ENCODE measurements around the gene POLG2. TPM values are rescaled to one million over a fixed set of nuclear protein-coding genes. Genes with fewer than 3 reads are reported as not detected.
"Not testable (repeated sequence)": the region's sequence is repeated elsewhere in the genome, so short reads cannot be mapped to it uniquely, and the experiment has no call there.

The POLG2 gene
- total RNA-seq, 1 experiment from 2014 or later: 28.9 TPM

DNA sequence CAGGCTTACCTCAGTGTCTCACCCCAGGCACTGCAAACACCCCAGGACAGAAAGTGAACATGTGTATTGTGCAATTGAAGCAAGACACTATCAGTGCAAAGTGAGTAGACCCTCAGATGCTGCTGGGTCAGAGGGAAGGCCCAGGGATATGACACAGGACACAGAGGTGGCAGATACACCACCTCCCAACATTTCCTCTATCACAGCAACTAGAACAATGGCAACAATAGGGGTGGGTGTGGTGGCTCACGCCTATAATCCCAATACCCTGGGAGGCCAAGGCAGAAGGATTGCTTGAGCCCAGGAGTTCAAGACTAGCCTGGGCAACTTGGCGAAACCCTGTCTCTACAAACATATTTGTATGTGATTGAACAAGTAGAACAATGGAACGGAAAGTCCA, 25.4 kb downstream of the POLG2 start:
- no peak overlapping the region for H3K4me3 ChIP-seq (ENCODE audit: low read depth, low read length)
- TF ChIP-seq CTCF (IDR thresholded peaks at IDR 0.05; ENCODE audit: insufficient read depth in 1 of 2, low read depth in 1 of 2, low read length in 1 of 2, severe bottlenecking in 1 of 2, unreplicated experiment in 1 of 2): no peak
- H3K27me3 ChIP-seq (replicated peaks; ENCODE audit: control insufficient read depth, insufficient read depth, low read length): no peaks in the 10 kb centered on the region
- intact Hi-C loops (cut with micrococcal nuclease; ENCODE audit: unreplicated experiment): no loop called here
- no peaks in the 10 kb centered on the region for H3K9me3 Mint-ChIP-seq (ENCODE audit: unreplicated experiment)
- ChIA-PET CTCF (no interaction called here), POLR2A (no interaction called here)
- no peaks in the 10 kb centered on the region for H3K4me1 Mint-ChIP-seq (ENCODE audit: low read depth, unreplicated experiment)
- BruUV-seq (replicated peaks): no TSS peak
- H3K36me3 ChIP-seq (ENCODE audit: control insufficient read depth, insufficient read depth, low read length): no peaks in the 10 kb centered on the region
- no peaks in the 10 kb centered on the region for H3K27me3 Mint-ChIP-seq (ENCODE audit: insufficient read depth, unreplicated experiment)
- no peak overlapping the region for H3K27ac Mint-ChIP-seq (ENCODE audit: unreplicated experiment)
- no peaks in the 10 kb centered on the region for H3K36me3 Mint-ChIP-seq (ENCODE audit: insufficient read depth, unreplicated experiment)
- no peaks in the 10 kb centered on the region for H3K9me3 ChIP-seq
- H3K4me3 Mint-ChIP-seq (ENCODE audit: unreplicated experiment): no peak overlapping the region
- no peak for DNase-seq
- H3K4me1 ChIP-seq: 0 out of 2 replicates have a peak, but pooled peaks cover 1% of the 10 kb centered on the region

DNA sequence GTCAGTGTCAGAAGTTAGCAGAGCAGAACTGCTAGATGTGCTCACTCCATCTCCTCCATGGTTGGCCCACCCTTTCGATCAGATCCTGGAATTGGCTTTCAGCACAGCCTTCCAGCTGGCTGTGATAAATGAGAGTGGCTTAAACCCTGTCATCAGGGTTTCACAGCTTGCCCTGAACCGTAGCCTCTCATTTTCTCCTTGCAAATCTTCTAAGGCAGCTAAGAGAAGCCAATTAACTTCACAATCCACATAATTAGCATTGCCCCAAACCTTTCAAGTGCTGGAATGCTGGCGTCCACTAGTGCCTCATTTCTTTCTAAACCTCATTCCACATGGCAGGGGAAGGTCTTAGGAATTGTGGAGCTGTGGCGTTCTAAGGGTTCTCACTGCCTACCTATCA, 26.2 kb downstream of the POLG2 start:
- no peaks in the 10 kb centered on the region for H3K27me3 Mint-ChIP-seq (ENCODE audit: insufficient read depth, unreplicated experiment)
- no peaks in the 10 kb centered on the region for H3K36me3 Mint-ChIP-seq (ENCODE audit: insufficient read depth, unreplicated experiment)
- TF ChIP-seq CTCF (IDR thresholded peaks at IDR 0.05; ENCODE audit: insufficient read depth in 1 of 2, low read depth in 1 of 2, low read length in 1 of 2, severe bottlenecking in 1 of 2, unreplicated experiment in 1 of 2): no peak
- no peak overlapping the region for H3K4me3 Mint-ChIP-seq (ENCODE audit: unreplicated experiment)
- DNase-seq: no peak
- Histone ChIP-seq H3K36me3 (ENCODE audit: control insufficient read depth, insufficient read depth, low read length) (no peaks in the 10 kb centered on the region), H3K4me3 (ENCODE audit: low read depth, low read length) (no peak overlapping the region), H3K9me3 (no peaks in the 10 kb centered on the region), H3K4me1 (0 out of 2 replicates have a peak, but pooled peaks cover 9% of the 10 kb centered on the region), H3K27me3 (replicated peaks; ENCODE audit: control insufficient read depth, insufficient read depth, low read length) (no peaks in the 10 kb centered on the region)
- no peaks in the 10 kb centered on the region for H3K4me1 Mint-ChIP-seq (ENCODE audit: low read depth, unreplicated experiment)
- no peaks in the 10 kb centered on the region for H3K9me3 Mint-ChIP-seq (ENCODE audit: unreplicated experiment)
- H3K27ac Mint-ChIP-seq (ENCODE audit: unreplicated experiment): no peak overlapping the region
- BruUV-seq (replicated peaks): no TSS peak
- ChIA-PET CTCF (no interaction called here), POLR2A (no interaction called here)
- intact Hi-C loops (cut with micrococcal nuclease; ENCODE audit: unreplicated experiment): no loop called here

- CTCF ChIA-PET; H3K36me3 ChIP-seq (ENCODE audit: control insufficient read depth, insufficient read depth, low read length); BruUV-seq (replicated peaks); H3K27ac Mint-ChIP-seq (ENCODE audit: unreplicated experiment); H3K36me3 Mint-ChIP-seq (ENCODE audit: insufficient read depth, unreplicated experiment); DNase-seq; POLR2A ChIA-PET; H3K4me1 ChIP-seq; H3K4me1 Mint-ChIP-seq (ENCODE audit: low read depth, unreplicated experiment); H3K27me3 Mint-ChIP-seq (ENCODE audit: insufficient read depth, unreplicated experiment); intact Hi-C loops (cut with micrococcal nuclease; ENCODE audit: unreplicated experiment); H3K27me3 ChIP-seq (replicated peaks; ENCODE audit: control insufficient read depth, insufficient read depth, low read length); H3K9me3 Mint-ChIP-seq (ENCODE audit: unreplicated experiment); H3K9me3 ChIP-seq; H3K4me3 Mint-ChIP-seq (ENCODE audit: unreplicated experiment); H3K4me3 ChIP-seq (ENCODE audit: low read depth, low read length): not testable (repeated sequence)
Observed at GRCh38 chr17:64466834-64467233, 30.0 kb downstream of the POLG2 start.
